Transverse colon (tissue), 4 donors: ENCODE results near the gene EPHA8. TPM values are rescaled to one million over a fixed set of nuclear protein-coding genes. Genes with fewer than 3 reads are reported as not detected.

Experiments
- DNase-seq: peaks from one replicate; pipeline ENCODE4 v3.0.0-alpha.2; 2019
- H3K27ac ChIP-seq, 4 donors: fragments of 200-600 bp; sonication (generic); 2 replicates each; pipeline ENCODE4 v1.5.1; 2016 to 2018; ENCODE audit warnings: inconsistent platforms in 4 of 4
- H3K27me3 ChIP-seq: fragments of 200-600 bp; sonication (generic); 2 replicates; pipeline ENCODE4 v1.5.1; 2017; ENCODE audit warnings: inconsistent platforms
- H3K36me3 ChIP-seq, 4 donors: fragments of 200-600 bp; sonication (generic); 2 replicates each; pipeline ENCODE4 v1.5.1; 2017 to 2019; ENCODE audit warnings: inconsistent platforms in 4 of 4
- H3K4me1 ChIP-seq, 4 donors: fragments of 200-600 bp; sonication (generic); 2 replicates each; pipeline ENCODE4 v1.5.1; 2017 to 2020; ENCODE audit warnings: inconsistent platforms in 4 of 4
- H3K4me3 ChIP-seq, 4 donors: fragments of 200-600 bp; sonication (generic); 1 replicate in 1 of 4; 2 replicates in 3 of 4; pipeline versions ENCODE4 v1.5.1 to v1.6.1; 2017 to 2019; ENCODE audit warnings: inconsistent platforms in 4 of 4
- H3K9me3 ChIP-seq, 2 donors: fragments of 200-600 bp; sonication (generic); 2 replicates each; pipeline ENCODE4 v1.5.1; 2017 to 2019; ENCODE audit warnings: inconsistent platforms in 2 of 2
- CTCF ChIP-seq, 5 experiments: fragments of 200-600 bp in 3 of 5; fragments of 450-650 bp in 2 of 5; sonication (generic) in 3 of 5; IDR thresholded peaks; 1 replicate in 2 of 5; 2 replicates in 3 of 5; pipeline ENCODE4 v1.5.1; 2016 to 2017; ENCODE audit warnings: antibody characterized with exemption in 5 of 5, inconsistent platforms in 3 of 5, mild to moderate bottlenecking in 2 of 5, moderate library complexity in 1 of 5
- EP300 ChIP-seq: sonication (generic); formaldehyde crosslinking; IDR thresholded peaks from one replicate; pipeline ENCODE4 v1.6.1; 2017; ENCODE audit warnings: antibody characterized with exemption, low read depth
- POLR2A ChIP-seq: fragments of 450-650 bp; IDR thresholded peaks from one replicate; pipeline ENCODE4 v1.6.1; 2016; ENCODE audit warnings: antibody characterized with exemption, mild to moderate bottlenecking, moderate library complexity
- POLR2AphosphoS5 ChIP-seq, 3 donors: sonication (generic); formaldehyde crosslinking; IDR thresholded peaks; one replicate each; pipeline ENCODE4 v1.6.1; 2016; ENCODE audit warnings: antibody characterized with exemption in 3 of 3
- WGBS, 2 donors: methylation state at CpG; one replicate each; pipeline ENCODE4 v1.1.5; 2018; ENCODE audit warnings: low coverage in 1 of 2; 5-methylcytosine and 5-hydroxymethylcytosine counted together
- in situ Hi-C, 4 donors: fragments of 200-750 bp; cut with MboI; loops; one replicate each; pipeline versions ENCODE4 v1.15.0 to v1.15.1; 2017; ENCODE audit warnings: low sequenced_read_pairs in 3 of 4, low pct_ligation_motif_present in 1 of 4, low pct_unique_long_range_greater_than_20kb in 1 of 4
- intact Hi-C: fragments of 100-400 bp; cut with DNase I; formaldehyde crosslinking; loops from one replicate; pipeline ENCODE4 v1.15.1; 2023; ENCODE audit warnings: low total_unique reads
- total RNA-seq, 4 donors: library from RNA; depleted of rRNA; stranded (reverse); fragments of >200 nt; gene quantifications; one replicate each; pipeline ENCODE4 v1.1.0, GENCODE V29; 2016

Gene EPHA8
- total RNA-seq, 4 donors from 2014 or later, result not detected

DNA sequence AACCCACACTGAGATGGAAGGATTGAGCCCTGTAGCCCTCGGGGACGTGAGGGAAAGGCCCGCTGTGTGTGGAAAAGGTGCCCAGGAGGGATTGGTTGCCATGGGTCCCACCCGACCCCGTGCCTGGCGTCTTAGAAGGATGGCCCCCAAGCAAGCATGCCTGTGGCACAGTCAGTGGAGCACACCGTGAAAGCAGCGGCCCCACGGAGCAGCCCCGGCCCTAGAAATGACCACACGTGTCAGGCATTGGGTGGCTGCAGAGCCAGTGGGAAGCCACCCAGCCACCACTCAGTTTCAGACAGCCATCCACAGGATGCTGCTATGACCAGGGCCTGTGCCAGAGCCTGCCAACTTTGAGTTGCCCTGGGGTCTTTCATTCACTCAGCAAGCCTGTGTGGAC is 13.3 kb upstream of the EPHA8 start:
- intact Hi-C loops, result no loop called here
- no peak for DNase-seq
- Histone ChIP-seq H3K27ac (no peak overlapping the region), H3K9me3 (no peaks in the 10 kb centered on the region), H3K27me3 (peaks cover 32% of the 10 kb centered on the region), H3K36me3 (no peaks in the 10 kb centered on the region), H3K4me3 (no peak overlapping the region), H3K4me1 (peaks cover 0 to 8% (median under 1%) of the 10 kb centered on the region in 4 donors)
- TF ChIP-seq CTCF (IDR thresholded peaks at IDR 0.05) (no peak), POLR2AphosphoS5 (IDR thresholded peaks at IDR 0.05) (no peak), POLR2A (no peak), EP300 (no peak)
- WGBS, 2 donors, result 96% methylated on average over 10 of the region's 11 CpGs; no CpG with 5 or more reads in 1 of the 2 donors
- in situ Hi-C loops, result no loop called here

DNA sequence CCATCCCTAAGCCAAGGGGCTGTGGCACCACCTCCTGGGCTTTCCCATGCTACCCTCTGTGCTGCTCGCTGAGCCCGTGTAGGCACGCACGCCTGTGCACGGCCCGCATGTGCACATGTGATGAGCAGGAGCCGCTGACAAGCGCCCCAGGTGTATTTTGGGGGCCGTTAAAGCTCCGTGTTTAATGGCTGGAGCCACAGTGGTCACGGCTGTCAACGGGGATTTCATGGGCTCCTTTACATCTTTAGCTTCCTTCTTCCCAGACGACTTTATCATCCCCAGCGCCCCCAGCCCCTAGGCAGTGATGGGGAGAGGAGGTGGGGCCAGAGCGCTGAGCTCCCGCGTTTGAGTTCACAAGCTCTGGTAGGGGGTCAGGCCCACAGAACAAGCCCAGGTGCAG is 11.7 kb upstream of the EPHA8 start:
- H3K27me3 ChIP-seq, result peaks cover 39% of the 10 kb centered on the region
- in situ Hi-C loops, result no loop called here

GRCh38 chr1:22552021-22552420 is 11.3 kb upstream of the EPHA8 start:
- WGBS, 2 donors, result 60 to 66% methylated on average over 1 to 5 of the region's 5 CpGs
- H3K9me3 ChIP-seq, result no peaks in the 10 kb centered on the region
- peaks cover 38% of the 10 kb centered on the region for H3K27me3 ChIP-seq
- intact Hi-C loops, result no loop called here
- DNase-seq, result no peak
- H3K36me3 ChIP-seq, result no peaks in the 10 kb centered on the region
- TF ChIP-seq POLR2A (no peak), EP300 (no peak), CTCF (IDR thresholded peaks at IDR 0.05) (no peak), POLR2AphosphoS5 (IDR thresholded peaks at IDR 0.05) (no peak)
- H3K4me3 ChIP-seq, result no peak overlapping the region
- H3K4me1 ChIP-seq, result peaks cover 0 to 20% (median 9%) of the 10 kb centered on the region in 4 donors
- in situ Hi-C loops, result no loop called here
- H3K27ac ChIP-seq, result no peak overlapping the region

More for the DNA sequence above, 11.7 kb upstream of the EPHA8 start:
- Histone ChIP-seq H3K9me3 (no peaks in the 10 kb centered on the region), H3K4me1 (peaks cover 0 to 19% (median 7%) of the 10 kb centered on the region in 4 donors), H3K36me3 (no peaks in the 10 kb centered on the region), H3K27ac (no peak overlapping the region), H3K4me3 (no peak overlapping the region)
- TF ChIP-seq CTCF (IDR thresholded peaks at IDR 0.05), result no peak
- TF ChIP-seq POLR2AphosphoS5 (IDR thresholded peaks at IDR 0.05), result no peak
- 70 to 73% methylated on average over 2 to 17 of the region's 17 CpGs for WGBS, 2 donors
- no peak for DNase-seq
- intact Hi-C loops, result no loop called here

DNA sequence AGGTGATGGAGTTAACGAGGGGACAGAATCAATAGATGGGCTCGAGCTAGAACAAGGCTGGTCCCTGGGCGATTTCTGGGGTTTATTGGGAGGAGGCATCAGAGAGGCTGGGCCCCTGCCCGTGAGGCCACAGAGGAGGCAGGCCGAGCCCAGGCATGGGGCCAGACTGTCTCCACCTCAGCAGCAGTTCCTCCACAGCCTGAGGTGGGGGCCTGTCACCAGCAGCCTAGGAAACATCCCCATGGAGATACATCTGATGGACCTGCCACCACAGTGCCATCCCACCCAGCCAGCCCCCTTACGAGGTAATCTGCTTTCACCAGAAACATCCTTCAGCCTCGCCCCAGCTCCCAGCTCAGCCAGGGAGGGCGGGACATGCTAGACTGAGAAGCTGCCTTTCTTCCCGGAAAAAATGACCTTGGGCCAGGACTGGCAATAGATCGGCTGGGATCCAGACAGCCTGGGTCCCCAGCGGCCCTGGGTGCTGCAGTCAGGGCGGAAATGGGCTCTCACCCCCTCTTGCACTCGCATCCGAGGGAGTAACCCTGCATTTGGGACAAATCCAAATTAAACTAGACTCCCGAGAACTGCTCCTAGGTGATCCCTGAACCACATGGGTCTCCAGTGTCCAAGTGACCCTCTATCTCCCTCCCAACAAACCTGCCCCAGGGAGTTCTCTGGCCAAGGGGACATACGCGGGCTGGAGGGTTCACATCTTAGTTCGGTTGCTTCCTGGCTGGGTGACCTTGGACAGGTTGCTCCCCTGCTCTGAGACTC is 10.0 kb upstream of the EPHA8 start:
- H3K36me3 ChIP-seq, result no peaks in the 10 kb centered on the region
- H3K4me3 ChIP-seq, result no peak overlapping the region
- in situ Hi-C loops, result no loop called here
- TF ChIP-seq POLR2A, result no peak
- DNase-seq, result peak; percentile 27
- no peak overlapping the region for H3K27ac ChIP-seq
- intact Hi-C loops, result no loop called here
- peaks cover 0 to 20% (median 9%) of the 10 kb centered on the region in 4 donors for H3K4me1 ChIP-seq
- peaks cover 36% of the 10 kb centered on the region for H3K27me3 ChIP-seq
- 64% methylated on average over 15 of the region's 18 CpGs; no CpG with 5 or more reads in 1 of the 2 donors for WGBS, 2 donors
- no peaks in the 10 kb centered on the region for H3K9me3 ChIP-seq
